HG03103 (cell line): ENCODE data around the gene LHFPL3.

ENCODE experiments used
- ATAC-seq: cut with Tn5 transposase; IDR thresholded peaks from one replicate; pipeline ENCODE4 v1.9.1; 2021; ENCODE audit warnings: low read depth; ENCODE audit not compliant: unreplicated experiment

Gene LHFPL3

DNA sequence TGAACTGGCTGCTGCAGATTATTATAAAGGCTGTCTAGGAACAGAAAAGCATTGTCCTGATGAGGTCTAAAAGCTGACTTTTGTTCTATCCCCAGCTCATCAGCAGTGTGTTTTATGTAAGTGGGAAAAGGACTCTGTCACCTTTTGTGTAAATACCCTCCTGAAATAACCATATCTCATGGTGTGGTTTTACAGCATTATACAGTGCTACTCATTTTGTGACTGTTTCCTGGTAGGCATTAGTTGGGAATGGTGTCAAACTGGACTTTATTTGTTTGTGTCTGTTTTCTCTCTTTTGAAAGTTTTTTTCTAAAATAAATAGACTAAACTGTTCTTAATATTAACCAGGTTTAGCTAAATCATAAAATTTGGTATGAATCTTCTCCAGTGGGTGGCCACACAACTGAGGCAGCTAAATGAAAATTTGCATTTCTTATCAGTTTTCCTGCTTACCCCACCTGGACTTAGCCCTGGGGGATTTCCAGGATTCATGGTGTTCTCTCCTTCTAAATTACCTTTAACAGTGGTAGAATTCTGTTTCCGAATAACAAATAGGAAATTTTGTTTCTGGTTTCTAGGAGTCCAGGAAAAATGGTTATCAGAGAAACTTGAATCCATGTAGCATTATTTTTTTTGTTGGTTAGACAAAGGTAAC lies 140.9 kb downstream of the LHFPL3 start:
- no peak for ATAC-seq

DNA sequence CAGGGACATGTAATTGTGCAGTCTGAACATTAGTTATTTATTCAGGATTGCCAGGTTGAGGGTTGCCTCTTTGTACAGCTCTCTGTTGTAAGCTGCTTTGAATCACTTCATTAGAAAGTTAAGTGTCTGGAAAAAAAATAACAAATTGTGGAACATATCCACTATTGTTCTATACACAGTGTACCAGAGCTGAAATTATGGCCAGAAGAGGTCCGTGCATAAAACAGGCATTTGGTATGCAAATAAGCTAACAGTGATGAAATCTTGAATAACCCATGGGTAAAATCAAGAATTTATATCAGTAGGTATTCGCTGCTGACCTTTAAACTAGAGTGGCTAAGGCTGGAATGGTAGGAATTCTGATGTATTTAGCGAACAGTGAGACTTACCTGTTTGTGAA lies 152.1 kb downstream of the LHFPL3 start:
- no peak for ATAC-seq

DNA sequence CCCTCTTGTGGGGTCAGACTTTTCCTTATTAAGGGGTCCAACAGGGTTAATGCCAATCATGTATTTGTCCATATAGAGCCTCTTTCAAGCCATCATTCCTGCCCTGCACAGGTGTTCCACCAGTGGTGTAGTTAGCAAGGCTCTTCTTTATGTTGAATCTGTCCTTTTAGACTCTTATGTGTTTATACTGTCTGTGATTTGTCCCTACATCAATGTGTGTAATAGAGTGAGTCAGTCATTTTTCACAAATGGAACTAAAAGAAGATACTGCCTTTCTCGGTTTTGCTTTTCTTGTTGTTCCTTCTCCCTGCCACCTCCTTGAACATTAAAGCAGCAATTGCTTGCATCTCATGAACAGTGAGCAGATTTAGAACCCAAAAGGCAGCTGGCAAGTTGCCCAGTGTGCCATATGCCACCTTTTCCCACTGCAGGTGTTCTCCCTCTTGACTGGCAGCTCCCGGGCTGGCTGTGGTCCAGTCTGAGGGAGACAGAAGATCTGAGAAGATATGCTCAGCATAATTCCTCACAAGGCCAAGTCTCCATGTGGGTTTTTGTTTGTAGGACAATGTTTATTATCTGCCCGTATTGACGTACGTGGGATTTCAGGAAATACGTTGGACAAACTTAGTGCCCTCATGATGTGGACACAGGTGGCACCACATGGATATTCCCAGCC lies 154.1 kb downstream of the LHFPL3 start:
- ATAC-seq, result no peak

DNA sequence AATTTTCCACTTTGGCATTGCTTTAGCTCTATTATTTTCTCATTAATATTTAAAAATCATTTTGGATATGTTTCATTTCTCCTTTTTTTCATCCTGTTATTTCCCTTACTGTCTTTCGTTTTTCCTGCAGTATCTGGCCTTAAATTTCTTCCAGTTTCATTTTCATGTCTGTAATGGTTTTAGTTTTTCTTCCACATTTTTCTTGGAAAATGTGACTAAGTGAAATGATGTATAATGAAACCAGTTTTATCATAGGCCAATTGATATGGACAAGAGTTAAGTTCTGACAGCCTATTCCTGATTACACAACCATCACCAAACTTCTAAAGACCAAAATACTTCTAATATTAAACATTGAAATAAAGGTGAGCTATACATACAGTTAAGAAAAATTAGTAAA lies 158.5 kb downstream of the LHFPL3 start:
- no peak for ATAC-seq

DNA sequence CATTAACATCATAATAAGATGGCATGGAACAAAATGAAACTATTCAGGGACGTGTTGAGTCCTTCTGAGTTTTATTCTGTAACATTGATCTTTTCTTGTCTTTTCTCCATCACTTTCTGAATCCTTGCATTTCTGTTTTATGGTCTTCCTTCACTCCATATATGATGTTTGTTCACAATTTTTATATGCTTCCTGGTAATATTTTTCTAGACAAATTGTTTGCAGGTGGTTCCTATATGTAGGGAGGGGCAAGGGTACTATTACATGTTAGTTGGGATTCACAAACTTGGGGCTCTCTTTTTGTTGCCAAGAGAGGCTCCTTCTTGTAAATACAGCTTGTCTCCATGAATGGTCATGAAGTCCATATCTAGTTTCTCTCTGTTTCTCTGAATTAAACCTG lies 159.2 kb downstream of the LHFPL3 start:
- no peak for ATAC-seq

DNA sequence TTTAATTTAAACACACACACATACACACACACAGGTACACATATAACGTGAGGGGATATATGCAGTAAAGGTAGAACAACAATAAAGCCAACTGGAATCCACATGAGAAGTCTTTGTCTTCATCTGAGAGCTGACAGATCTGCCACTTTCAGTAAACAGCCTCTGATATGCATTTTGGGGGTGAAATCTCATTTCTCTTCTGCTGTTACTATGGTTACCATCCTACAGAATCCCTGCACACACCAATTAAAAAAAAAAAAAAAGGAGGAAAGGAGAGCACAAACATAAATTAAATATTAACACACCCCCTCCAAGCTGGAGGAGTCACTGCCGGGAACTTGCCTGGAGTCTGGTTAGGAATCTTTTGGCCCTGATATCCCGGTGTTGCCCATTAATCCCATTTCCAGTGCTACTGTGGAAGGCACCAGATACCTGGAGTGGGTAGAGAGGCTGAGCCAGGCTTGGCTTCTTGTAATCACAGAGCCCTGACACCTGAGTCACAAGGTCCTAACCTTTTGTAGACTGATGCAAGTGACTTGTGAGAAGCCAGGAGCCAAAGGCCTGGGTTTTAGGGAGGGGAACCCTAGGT lies 169.1 kb downstream of the LHFPL3 start:
- ATAC-seq, result no peak

DNA sequence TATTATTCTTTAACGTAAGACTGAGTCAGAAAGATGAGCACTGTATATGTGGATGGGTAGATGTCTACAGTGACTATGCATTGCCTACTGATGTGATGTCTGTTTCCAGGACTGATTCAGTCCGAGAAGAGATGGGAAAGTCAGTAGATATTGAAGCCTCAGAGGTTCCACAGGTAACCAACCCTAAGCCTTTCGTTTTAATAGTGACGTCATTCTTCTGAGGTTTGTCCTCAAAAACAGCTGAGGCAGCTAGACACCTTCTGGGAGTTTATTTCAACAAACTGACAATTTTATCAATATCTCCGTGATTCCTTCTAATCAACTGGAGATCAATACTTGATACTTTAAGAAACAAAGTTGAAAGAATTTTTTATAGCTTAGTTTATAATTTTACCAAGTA lies 171.6 kb downstream of the LHFPL3 start:
- ATAC-seq, result no peak

DNA sequence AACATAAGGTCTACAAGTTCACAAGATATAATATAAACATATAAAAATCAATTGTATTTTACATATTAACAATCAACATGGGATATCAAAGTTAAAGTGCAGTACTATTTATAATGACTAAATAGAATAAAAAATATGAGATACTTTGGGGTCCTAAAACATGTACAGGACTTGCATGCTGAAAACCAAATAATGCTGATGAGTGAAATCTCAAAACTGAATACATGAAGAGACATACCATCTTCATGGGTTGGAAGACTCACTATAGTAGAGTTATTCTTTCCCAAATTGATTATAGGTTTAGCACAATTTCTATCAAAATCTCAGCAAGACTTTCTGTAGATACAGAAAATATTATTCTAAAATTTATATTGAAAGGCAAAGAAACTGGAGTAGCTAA lies 181.5 kb downstream of the LHFPL3 start:
- ATAC-seq, result no peak

DNA sequence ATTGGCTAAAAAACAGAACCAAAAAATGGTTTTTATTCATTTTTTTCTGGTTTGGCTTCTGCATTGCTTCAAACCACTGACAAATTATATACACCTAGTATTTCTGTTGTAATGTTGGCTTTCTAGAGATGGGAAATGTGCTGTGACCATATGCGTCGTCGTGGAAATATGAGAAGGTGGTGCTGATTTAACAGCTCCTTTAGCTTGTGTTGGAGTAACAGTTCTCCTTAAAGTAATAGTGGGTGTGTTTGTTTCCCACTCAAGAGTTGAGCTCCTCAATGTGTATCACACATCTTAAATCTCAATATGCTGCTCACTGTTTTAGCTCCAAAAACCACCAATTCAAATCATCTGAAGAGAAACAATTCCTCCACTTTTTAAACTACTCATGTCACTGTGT lies 196.4 kb downstream of the LHFPL3 start:
- ATAC-seq, result no peak

DNA sequence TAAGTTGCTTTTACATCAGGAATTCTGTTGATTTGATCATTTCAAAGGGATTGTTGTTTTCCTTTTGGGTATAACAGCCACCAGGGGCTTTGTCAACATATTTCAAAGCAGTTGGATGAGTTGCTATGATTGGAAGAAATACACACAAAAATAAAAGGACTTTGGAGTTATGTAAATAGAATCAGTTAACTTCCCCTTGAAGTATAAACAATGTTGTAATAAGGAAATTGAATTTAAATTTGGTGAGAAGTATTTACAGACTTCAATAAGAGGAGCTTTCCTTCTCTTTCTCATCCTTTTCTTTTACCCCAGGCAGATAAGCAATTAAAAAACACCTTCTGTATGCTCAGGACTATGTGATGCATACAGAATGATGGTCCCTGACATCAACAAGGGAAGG lies 199.7 kb downstream of the LHFPL3 start:
- no peak for ATAC-seq

DNA sequence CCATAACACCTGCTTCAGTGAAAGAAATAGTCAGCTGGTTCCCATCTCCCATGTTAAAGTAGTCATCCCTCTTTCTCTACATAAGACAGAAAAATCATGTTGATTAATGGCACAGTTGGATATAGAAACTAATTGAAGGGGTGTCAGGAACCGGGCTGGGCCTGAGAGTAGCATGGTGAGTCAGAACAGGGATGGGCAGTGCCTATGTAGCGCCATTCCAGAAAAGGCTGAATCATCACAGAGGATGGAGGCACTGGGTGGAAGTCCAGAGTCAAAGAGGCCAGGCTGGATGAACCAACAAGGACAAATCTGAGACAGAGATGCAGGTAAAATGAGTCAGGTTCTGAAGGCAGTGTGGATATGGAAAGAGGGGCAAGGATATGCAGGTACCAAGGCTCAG lies 201.2 kb downstream of the LHFPL3 start:
- ATAC-seq, result no peak

DNA sequence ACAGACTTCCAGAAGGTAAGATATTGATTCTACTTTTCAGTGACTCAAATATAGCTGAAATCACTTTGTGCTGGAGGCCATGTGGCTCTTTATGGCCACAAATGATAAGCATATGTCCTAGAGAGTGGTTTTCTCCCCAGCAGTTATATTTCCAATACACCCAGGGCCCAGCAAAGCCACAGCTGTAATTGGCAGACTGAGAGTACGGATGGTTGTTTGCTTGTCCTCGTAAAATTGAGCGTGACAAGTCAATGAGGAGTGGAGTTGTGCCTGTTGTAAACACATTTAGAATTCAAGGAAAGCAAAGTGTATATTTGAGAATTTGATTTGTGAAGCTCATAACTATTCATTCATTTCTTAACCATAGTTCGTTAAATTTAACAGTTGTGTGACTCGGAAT lies 201.8 kb downstream of the LHFPL3 start:
- no peak for ATAC-seq

DNA sequence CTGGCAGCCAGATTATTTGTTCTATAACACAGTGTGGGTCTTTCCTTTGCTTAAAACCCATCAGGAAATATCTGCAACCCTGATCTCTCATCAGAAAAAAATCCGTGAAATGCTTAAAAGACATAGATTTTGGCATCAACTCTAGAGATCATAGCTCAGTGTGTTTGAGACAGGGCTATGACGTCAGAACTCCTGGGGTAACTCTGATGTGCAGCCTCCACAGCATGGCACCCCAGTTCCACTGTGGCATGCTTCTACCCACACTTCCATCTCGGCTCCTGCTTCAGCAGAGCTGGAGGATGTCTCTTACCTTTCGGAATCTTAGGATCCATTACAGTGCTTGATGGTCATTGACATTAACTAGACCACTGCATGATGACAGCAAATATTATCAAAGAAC lies 205.7 kb downstream of the LHFPL3 start:
- ATAC-seq, result no peak

DNA sequence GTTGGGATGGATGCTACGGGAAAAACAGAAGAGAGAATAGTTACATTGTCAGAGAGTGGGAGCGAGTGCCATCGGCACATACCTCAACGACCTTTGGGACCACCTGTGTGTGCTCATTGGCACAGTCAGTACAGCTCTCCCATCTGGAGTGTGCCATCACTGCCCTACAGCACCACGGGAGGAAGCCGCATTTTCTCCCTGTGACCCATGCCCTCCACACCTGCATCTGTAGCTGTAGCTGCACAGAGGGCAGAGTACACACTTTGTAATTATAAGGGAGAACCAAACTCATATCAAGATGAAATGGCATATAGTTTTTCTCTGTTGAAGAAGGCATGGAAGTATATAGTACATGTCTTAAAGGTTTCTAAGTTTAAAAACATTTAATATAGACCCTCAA lies 207.4 kb downstream of the LHFPL3 start:
- no peak for ATAC-seq

DNA sequence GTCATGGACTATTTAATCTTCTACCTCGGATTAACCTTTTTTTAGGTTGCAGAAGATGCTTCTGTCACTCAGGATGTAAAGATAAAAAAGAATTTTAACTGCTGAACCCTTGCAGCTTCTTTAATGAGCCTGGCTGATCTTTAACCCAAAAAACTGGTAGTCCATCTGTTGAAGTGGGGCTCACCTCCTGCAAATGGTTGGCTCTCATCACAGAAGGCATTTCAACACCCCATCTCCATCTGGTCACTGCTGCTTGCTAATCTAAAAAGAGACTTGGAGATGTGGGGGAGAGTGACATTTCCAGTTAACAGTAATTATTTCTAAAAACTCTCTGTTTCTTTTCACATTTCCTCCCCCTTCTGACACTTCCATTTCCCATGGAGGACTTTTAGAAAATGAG lies 208.6 kb downstream of the LHFPL3 start:
- ATAC-seq, result no peak

DNA sequence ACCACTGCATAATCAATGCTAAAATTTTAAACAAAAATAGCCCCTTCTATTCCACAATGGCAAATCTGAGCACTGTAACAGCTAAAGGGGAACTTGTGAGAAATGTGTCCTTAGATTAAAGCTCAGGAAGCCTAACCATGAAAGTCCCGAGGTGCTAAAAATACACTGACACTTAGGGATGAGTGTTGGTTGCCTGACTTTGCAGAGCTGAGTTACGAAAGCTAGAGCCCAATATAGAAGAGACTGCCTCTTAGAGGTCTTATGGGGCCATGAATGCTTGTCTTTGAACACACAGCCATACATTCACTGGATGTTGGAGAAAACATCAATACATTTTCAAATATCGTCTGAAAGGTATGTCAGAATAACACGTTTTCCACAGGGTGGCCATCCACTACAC lies 209.7 kb downstream of the LHFPL3 start:
- ATAC-seq, result no peak

DNA sequence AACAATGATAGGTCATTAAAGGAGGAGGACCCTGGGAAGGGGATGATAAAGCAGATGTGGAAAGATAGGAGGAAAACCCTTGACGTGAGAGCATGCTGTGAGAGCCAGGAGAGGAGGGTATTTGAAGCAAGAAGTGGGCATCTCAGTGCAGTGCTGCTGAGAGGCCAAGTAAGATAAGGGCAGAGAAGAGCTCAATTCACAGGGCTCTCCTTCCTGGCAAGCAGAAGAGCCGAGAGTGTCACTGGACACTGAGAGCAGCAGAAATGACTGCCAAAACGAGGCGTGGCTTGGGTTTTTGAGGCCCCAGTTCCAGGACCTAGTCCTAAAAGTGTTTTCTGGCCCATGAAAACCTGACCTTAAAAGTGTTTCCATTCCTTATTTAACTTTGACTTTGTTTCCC lies 213.5 kb downstream of the LHFPL3 start:
- no peak for ATAC-seq

DNA sequence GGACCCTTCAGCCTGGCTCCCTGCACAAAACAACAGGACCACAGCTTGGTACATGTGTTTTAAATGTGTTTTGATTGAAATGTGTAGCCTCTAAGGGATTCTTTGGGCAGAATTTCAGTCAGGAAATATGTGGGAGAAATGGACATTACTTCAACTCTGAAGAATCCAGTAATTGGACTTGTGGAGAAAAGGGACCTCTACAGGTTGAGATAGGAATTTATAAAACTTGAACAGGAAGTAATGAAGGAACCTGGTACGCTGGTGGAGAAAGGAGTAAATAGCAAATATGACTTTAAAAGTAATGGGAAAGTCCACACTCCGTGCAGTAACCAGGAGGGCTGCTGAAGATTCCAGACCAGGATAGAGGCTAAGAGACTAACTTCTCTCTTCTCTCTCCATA lies 220.5 kb downstream of the LHFPL3 start:
- ATAC-seq, result no peak

DNA sequence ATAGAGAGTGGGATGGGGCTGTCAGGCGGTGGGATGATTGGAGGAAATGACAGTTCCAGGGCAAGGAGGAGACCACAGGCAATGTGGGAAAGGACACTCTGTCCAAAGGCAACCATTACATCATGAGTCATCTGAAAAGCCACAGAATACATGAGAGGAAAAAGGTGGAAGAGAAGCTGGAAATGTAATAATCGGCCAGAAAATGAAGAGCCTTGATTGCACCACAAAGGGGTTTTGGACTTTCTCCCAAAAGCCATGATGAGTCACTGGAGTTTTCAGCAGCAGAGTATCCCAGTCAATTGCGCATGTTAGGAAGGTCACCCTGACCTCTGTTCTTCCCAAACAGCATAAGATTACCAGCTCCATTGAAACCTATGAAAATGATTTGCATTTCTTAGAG lies 222.0 kb downstream of the LHFPL3 start:
- ATAC-seq, result no peak

DNA sequence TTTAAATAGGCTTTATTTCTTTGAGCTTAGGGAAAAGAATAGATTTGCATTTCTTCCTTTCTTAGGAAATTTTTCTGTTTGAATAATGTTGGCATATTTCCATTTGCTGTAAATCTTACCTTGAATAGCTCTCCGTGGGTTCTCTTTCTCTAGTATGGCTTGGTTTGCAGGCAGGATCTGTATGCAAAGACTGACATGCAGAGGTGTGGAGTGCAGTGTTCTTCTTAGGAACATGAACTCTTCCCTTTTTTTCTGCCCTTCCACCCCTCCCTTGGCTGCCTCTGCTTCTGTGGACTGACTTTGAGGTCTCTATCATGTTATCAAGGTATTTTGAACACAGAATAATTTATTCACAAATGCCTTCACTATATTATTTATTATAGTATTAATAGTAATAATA lies 222.8 kb downstream of the LHFPL3 start:
- ATAC-seq, result no peak

DNA sequence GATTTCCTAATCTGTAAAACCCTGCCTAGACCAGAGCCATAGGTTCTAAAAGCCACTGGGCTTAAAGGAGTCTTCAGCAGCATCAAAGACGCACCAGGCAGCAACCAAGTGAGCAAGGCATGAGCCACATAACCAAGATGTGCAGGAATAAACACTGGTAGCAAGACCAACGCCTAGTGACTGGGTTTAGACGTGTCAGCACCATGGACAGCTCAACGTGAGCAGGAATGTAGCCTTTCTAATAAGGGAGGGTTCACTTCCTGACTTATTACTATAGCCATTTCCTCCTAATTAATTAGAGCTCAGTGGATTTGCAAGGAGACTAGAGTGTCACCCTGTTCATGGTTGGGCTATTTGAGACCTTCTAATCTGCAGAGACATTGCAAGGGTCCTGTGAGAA lies 223.7 kb downstream of the LHFPL3 start:
- ATAC-seq, result no peak

DNA sequence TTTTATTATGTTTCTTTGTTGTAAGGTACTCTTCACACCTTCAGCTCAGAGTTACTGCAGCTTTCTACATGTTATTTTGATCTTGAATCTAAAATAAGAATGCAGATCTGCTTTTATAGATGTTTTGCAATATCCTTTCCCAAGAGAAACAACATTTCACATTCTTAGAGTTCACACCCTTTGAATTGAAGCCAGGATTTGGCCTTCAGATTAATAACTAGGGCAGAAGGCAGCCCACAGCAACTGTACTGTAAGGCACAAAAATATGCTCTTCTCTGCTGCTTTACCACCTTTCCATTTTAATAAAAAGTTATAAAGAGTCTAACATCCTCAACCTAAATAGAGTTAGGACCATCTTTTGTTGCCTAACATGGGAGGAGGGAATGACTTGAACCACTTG lies 224.7 kb downstream of the LHFPL3 start:
- no peak for ATAC-seq
